ENCODE results near the gene PRICKLE2.

Gene PRICKLE2

DNA sequence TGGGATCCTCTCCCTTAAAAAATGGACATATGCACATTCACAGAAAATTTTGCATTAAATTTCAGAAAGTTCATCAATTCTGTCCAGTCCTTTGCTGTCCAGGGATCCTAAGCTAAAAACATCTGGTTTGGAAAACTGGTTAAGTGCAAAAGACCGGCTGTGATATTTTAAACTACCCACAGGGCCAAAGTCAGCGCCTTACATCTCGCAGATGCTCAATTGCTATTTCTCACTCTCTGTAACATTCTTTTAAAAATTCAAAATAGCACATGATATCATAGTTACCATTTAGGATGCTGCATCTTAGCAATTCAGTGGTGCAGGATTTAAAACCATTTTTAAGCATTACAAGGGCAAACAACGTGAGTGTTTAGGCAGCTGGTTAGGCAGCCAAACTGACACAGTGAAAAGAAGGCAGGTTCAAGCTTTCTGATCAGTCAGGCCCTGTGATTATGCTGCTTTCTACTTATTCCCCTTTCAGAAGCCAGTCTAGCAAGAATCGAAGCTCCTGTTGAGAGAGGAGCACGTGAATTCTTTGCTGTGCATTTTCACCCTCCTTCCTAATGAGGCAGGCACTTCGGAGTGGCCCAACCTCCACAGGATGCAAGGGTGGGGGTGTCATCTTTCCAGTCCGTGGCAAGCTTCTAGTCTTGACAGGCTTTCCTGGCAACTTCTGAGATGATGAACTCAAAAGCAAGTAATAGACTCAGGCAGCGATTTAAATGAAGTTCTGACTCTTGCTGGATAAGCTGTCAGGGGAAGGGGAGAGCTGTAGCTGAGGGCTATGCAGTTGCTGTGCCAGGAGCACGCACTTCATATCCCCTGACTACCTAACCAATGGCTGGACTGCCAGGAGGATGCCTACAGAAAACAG is 8.8 kb downstream of the PRICKLE2 start:
- no peak for TF ChIP-seq Cebpa-rat (IDR thresholded peaks at IDR 0.05)
- no peaks in the 10 kb centered on the region for H4K20me1 ChIP-seq
- H3K4me2 ChIP-seq = peak overlapping the region in 1 of 11 experiments; percentile 15; a peak in 3 of 22 replicates
- H3K4me3 ChIP-seq = no peak overlapping the region
- no peak overlapping the region for H3K27ac ChIP-seq
- no peaks in the 10 kb centered on the region for H3K36me3 ChIP-seq
- peaks cover 19 to 57% (median 21%) of the 10 kb centered on the region in 10 experiments for H3K4me1 ChIP-seq
- peaks cover 0 to 6% (median 0%) of the 10 kb centered on the region in 11 experiments; a peak in 2 of 22 replicates for H3K9me3 ChIP-seq (replicated peaks in 1 of 11)
- no peak overlapping the region for H3K9ac ChIP-seq
- H3K27me3 ChIP-seq = no peaks in the 10 kb centered on the region

DNA sequence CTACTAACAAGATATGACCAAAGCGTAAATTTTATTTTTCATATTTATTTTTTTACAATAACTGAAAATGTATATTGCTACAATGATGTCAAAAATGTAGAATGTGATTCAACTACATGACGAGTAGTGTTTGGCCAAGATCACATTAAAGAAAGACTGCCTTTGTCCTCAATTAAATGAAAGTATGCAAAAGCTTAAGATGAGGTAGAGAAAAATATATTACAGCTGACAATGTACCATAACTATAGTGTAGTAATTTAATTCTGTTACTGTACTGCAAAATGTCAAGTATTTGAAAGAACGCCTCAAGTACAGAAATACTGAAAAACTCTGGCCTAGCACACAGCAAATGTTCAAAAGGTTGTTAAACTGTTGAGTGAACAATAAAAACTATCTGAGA is 9.7 kb downstream of the PRICKLE2 start:
- H3K9me3 ChIP-seq (replicated peaks in 1 of 11) = peaks cover 0 to 6% (median 0%) of the 10 kb centered on the region in 11 experiments; a peak in 2 of 22 replicates
- H3K9ac ChIP-seq = no peak overlapping the region
- peaks cover 20 to 53% (median 24%) of the 10 kb centered on the region in 10 experiments for H3K4me1 ChIP-seq
- H3K36me3 ChIP-seq = no peaks in the 10 kb centered on the region
- H3K4me2 ChIP-seq = peak overlapping the region in 1 of 11 experiments; percentile 86; a peak in 2 of 22 replicates
- no peaks in the 10 kb centered on the region for H4K20me1 ChIP-seq
- TF ChIP-seq Cebpa-rat (IDR thresholded peaks at IDR 0.05) = no peak
- no peaks in the 10 kb centered on the region for H3K27me3 ChIP-seq
- no peak overlapping the region for H3K27ac ChIP-seq
- no peak overlapping the region for H3K4me3 ChIP-seq

DNA sequence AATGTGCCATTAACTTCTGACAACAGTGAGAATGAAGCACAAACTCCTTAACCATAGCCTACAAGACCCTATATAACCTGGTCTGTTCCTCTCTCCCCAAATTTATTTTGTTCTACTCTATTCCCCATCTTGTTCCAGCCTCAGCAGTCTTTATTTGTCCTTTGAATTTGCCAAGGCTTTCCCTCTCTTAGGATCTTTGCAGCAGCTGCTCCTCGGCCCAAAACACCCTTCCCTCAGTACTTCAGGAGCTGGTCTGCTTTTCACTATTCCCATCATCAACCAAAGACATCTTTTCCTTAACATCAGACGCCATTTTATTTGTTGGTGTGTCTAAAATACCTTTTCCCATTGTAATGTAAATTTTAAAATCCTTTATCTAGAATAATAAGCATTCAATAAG is 10.2 kb downstream of the PRICKLE2 start:
- Histone ChIP-seq H3K36me3 (no peaks in the 10 kb centered on the region), H3K9ac (no peak overlapping the region; a peak in 1 of 22 replicates), H3K27me3 (no peaks in the 10 kb centered on the region), H3K27ac (peak overlapping the region in 1 of 11 experiments; percentile 49; a peak in 1 of 22 replicates), H3K4me1 (peaks cover 23 to 53% (median 29%) of the 10 kb centered on the region in 10 experiments), H3K4me2 (peak overlapping the region in 10 of 11 experiments; percentile 52 to 87 (median 75); a peak in 14 of 22 replicates), H3K9me3 (replicated peaks in 1 of 11) (peaks cover 0 to 6% (median 0%) of the 10 kb centered on the region in 11 experiments; a peak in 2 of 22 replicates), H3K4me3 (no peak overlapping the region), H4K20me1 (no peaks in the 10 kb centered on the region)
- TF ChIP-seq Cebpa-rat (IDR thresholded peaks at IDR 0.05) = no peak

DNA sequence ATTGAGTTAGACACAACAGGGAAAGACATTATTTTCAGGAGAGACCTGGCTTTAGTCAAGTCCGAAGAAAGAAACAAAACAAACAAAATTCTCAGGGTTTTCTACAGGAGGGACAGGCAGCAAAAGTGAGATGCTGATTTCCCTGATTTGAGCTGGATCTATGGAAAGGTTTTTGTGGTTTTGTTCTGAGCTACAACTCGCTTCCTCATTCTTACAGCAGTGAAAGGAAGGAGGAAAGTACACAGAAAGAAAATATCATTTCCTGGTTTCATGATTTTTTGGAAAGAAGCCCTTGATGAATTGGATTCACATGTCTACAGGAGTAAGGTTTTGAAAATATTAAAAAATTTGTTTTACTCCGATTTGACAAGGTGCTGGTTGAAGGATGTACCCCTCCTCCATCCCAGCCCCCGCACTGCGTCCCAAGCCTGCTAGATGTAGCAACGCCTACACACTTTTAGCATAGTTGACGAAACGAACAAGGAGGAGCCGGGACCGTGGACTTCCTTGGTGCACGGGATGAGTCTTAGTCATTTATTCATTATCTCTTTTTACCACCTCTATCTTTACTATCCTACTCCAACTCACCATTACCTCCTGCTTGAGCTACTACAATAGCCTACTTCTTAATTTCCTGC is 10.8 kb downstream of the PRICKLE2 start:
- Histone ChIP-seq H3K27ac (peak overlapping the region in 5 of 11 experiments; percentile 5 to 49 (median 19); a peak in 6 of 22 replicates), H4K20me1 (no peaks in the 10 kb centered on the region), H3K27me3 (no peaks in the 10 kb centered on the region), H3K4me2 (peak overlapping the region; percentile 52 to 87 (median 72)), H3K4me3 (no peak overlapping the region; a peak in 2 of 20 replicates), H3K4me1 (peaks cover 29 to 57% (median 35%) of the 10 kb centered on the region in 10 experiments), H3K36me3 (no peaks in the 10 kb centered on the region), H3K9me3 (replicated peaks in 1 of 11) (peaks cover 0 to 6% (median 0%) of the 10 kb centered on the region in 11 experiments; a peak in 2 of 22 replicates), H3K9ac (peak overlapping the region in 1 of 11 experiments; percentile 40; a peak in 2 of 22 replicates)
- TF ChIP-seq Cebpa-rat (IDR thresholded peaks at IDR 0.05) = no peak

DNA sequence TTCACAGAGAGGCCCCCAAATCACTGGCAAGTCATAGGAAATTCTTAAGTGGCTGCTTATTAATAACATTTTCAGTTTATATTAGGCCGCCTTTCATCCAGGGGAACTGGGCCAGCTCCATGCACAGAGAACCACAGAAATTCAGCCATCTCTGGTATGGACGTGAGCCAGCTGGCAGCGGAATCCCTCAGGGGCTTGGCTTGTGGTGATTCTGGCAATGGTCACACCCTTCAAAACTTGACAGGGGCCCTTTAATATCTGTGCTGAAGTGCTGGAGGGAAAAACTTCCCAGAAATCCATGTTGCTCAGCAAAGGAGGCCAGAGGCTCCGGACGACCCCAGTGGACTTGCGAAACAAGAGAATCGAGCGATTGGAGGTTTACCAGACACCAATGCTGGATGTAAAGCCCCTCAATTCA is 11.3 kb downstream of the PRICKLE2 start:
- Histone ChIP-seq H4K20me1 (no peaks in the 10 kb centered on the region), H3K9ac (peak overlapping the region in 1 of 11 experiments; percentile 40; a peak in 2 of 22 replicates), H3K4me3 (no peak overlapping the region; a peak in 2 of 20 replicates), H3K4me2 (peak overlapping the region; percentile 52 to 87 (median 72)), H3K27ac (peak overlapping the region in 6 of 11 experiments; percentile 1 to 49 (median 18); a peak in 6 of 22 replicates), H3K4me1 (peaks cover 31 to 62% (median 37%) of the 10 kb centered on the region in 10 experiments), H3K9me3 (replicated peaks in 1 of 11) (peaks cover 0 to 6% (median 0%) of the 10 kb centered on the region in 11 experiments; a peak in 2 of 22 replicates), H3K27me3 (no peaks in the 10 kb centered on the region), H3K36me3 (no peaks in the 10 kb centered on the region)
- TF ChIP-seq Cebpa-rat (IDR thresholded peaks at IDR 0.05) = 0 out of 22 replicates have a peak, but pooled peaks of 1 of the 11 experiments have one; percentile 22

DNA sequence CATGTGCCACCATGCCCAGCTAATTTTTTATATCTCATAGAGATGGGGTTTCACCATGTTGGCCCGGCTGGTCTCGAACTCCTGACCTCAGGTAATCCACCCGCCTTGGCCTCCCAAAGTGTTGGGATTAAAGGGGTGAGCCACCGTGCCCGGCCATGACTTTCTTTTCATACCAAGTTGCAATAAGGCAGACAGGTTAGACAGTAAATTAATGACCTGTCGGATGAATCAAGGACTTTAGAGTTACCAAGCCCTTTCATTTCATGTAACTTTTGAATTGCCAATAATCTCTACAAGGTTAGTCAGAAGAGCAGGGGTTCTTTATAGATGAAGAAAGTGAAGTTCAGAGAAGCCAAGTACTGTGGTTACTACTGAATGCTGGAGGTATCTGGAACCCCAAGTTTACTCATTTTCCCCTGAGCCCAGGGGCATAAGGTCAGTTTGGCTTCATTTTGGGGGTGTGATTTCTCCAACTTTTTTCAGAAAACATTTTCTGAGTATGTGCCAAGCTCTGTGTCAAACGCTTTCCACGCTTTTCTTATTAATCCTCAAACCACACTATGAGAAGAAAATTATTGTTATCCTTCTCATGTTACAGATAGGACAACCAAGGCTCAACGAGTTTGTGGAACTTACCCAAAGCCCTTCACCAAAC is 11.9 kb downstream of the PRICKLE2 start:
- TF ChIP-seq Cebpa-rat (IDR thresholded peaks at IDR 0.05) = no peak
- Histone ChIP-seq H3K27ac (peak overlapping the region in 4 of 11 experiments; percentile 1 to 49 (median 32); a peak in 4 of 22 replicates), H3K4me1 (peaks cover 31 to 62% (median 37%) of the 10 kb centered on the region in 10 experiments), H3K36me3 (no peaks in the 10 kb centered on the region), H3K9me3 (replicated peaks in 1 of 11) (peaks cover 0 to 6% (median 0%) of the 10 kb centered on the region in 11 experiments; a peak in 2 of 22 replicates), H3K4me3 (no peak overlapping the region), H4K20me1 (no peaks in the 10 kb centered on the region), H3K4me2 (peak overlapping the region; percentile 52 to 87 (median 72)), H3K27me3 (no peaks in the 10 kb centered on the region), H3K9ac (peak overlapping the region in 1 of 11 experiments; percentile 40; a peak in 2 of 22 replicates)

DNA sequence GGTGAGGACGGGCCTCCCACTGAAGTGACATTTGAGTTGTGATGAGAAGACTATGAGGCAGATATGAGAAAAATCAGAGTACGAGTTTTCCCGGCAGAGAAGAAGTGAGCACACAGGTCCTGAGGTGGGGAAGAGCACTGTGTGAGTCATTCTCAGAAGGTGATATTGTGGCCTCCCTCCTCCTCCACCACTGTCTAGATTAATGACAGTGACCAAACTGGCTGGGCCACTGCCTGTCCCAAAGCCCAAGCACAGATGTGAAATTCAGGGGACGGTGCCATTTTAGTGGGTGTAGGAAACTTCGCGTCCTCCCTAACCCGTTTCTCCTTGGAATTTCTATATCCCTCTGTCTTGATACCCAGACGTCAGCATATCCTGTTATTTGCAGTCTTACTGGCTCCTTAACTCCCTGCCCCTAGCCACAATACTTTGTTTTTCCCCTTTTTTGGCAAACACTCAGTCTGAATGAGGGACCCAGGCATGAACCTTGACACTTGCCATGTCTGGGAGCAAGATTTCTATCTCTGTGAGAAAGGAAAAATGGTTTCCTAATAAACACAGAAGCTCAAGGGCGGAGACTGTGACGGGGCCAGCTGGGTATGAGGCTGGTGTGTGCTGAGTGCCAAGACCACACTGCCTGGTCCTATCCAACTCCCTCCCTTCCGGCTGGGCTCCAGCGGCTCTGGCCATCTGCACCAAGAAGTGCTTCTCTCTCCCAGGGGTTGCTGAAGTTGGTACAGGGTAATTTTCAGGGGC is 15.2 kb downstream of the PRICKLE2 start:
- no peaks in the 10 kb centered on the region for H3K27me3 ChIP-seq
- peaks cover 35 to 65% (median 43%) of the 10 kb centered on the region in 10 experiments for H3K4me1 ChIP-seq
- H3K9me3 ChIP-seq (replicated peaks in 1 of 11) = peaks cover 0 to 6% (median 0%) of the 10 kb centered on the region in 11 experiments; a peak in 2 of 22 replicates
- H3K9ac ChIP-seq = no peak overlapping the region
- no peaks in the 10 kb centered on the region for H3K36me3 ChIP-seq
- H3K4me3 ChIP-seq = no peak overlapping the region
- TF ChIP-seq Cebpa-rat (IDR thresholded peaks at IDR 0.05) = no peak
- peak overlapping the region; percentile 49 to 87 (median 58) for H3K4me2 ChIP-seq
- H4K20me1 ChIP-seq = no peaks in the 10 kb centered on the region
- H3K27ac ChIP-seq = peak overlapping the region in 4 of 11 experiments; percentile 6 to 39 (median 18); a peak in 3 of 22 replicates
